Measurements from ENCODE around the gene ZNF710. TPM values are rescaled to one million over a fixed set of nuclear protein-coding genes. Genes with fewer than 3 reads are reported as not detected.
A peak's percentile ranks its signal among the peaks of the same experiment; 100 is the strongest.

Gene ZNF710
- total and polyA plus RNA-seq, 9 of the 15 experiments (the other 6 are each of a cell fraction or from before 2014, with no cell fraction given) = 0.56 to 14.2 (median 5.2) TPM

DNA sequence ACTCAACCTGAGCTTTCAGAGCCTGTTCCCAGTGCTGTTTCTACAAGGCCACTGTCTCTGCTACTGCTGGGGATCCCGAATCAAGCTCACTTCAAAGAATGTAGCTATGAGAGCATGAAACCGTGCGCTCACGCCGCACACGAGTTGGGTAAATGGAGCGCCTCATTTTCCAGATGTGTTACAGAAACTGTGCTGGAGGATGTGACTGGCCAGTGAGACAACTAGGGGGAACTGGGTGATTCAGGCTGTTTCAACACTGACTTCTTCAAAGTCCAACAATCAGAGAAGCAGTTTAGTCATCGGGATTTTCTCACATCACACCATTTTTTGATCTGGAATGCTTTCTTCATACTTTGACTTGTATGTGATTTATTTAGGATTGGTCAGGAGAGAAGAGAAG, 3.5 kb downstream of the ZNF710 start (continued):
- no peak for TF ChIP-seq RBM22 (IDR thresholded peaks at IDR 0.05; ENCODE audit: low read depth, low read length, poor library complexity, severe bottlenecking)
- TF ChIP-seq, protein P1, sequence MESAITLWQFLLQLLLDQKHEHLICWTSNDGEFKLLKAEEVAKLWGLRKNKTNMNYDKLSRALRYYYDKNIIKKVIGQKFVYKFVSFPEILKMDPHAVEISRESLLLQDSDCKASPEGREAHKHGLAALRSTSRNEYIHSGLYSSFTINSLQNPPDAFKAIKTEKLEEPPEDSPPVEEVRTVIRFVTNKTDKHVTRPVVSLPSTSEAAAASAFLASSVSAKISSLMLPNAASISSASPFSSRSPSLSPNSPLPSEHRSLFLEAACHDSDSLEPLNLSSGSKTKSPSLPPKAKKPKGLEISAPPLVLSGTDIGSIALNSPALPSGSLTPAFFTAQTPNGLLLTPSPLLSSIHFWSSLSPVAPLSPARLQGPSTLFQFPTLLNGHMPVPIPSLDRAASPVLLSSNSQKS (CRISPR knock-in tag; IDR thresholded peaks at IDR 0.05) = no peak
- TF ChIP-seq, protein P2, sequence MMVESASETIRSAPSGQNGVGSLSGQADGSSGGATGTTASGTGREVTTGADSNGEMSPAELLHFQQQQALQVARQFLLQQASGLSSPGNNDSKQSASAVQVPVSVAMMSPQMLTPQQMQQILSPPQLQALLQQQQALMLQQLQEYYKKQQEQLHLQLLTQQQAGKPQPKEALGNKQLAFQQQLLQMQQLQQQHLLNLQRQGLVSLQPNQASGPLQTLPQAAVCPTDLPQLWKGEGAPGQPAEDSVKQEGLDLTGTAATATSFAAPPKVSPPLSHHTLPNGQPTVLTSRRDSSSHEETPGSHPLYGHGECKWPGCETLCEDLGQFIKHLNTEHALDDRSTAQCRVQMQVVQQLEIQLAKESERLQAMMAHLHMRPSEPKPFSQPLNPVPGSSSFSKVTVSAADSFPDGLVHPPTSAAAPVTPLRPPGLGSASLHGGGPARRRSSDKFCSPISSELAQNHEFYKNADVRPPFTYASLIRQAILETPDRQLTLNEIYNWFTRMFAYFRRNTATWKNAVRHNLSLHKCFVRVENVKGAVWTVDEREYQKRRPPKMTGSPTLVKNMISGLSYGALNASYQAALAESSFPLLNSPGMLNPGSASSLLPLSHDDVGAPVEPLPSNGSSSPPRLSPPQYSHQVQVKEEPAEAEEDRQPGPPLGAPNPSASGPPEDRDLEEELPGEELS (CRISPR knock-in tag; IDR thresholded peaks at IDR 0.05; ENCODE audit: borderline replicate concordance) = no peak
- TF ChIP-seq KDM5B (IDR thresholded peaks at IDR 0.05; ENCODE audit: insufficient replicate concordance, low read depth, low read length) = no peak

DNA sequence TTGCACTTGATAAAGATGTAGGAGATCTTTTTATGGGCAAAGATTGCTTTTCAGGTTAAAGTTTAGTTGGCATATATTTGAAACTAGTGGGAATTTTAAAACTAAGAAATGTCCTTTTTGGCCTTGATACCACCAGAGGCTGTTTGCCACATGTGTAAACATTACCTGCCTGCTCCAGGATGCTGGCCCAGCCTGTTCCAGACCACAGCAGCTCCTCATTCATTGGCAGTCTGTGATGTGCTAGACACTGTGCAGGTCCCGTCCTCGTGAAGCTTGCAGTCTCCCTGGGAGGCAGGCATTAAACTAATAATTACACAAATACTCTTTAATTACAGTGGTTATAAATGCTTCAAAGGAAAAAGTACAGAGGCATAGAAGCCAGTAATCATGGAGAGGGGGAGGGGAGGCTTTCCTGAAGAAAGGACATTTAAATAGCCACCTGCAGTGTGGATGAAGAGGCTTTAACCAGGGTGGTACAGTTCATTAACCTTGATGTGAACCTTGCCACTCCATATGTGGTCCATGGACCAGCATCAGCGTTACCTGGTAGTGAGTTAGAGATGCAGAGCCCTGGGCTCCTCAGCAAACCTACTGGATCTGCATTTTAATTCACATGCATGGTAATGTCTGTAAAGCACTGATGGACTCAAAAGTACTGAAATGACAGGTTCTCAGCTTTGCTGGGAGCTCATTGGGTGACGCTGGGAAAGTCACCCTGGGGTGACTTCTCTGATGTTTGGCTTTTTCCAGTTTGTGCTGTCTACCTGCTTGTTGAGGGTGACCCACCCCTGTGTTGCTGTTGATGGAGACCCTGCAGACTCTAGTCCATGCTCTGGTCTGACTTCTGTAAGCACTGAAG, 5.3 kb downstream of the ZNF710 start:
- CTCF ChIA-PET (ENCODE audit: low intra/inter-chr PET ratio) = no interaction called here
- TF ChIP-seq, protein P3, sequence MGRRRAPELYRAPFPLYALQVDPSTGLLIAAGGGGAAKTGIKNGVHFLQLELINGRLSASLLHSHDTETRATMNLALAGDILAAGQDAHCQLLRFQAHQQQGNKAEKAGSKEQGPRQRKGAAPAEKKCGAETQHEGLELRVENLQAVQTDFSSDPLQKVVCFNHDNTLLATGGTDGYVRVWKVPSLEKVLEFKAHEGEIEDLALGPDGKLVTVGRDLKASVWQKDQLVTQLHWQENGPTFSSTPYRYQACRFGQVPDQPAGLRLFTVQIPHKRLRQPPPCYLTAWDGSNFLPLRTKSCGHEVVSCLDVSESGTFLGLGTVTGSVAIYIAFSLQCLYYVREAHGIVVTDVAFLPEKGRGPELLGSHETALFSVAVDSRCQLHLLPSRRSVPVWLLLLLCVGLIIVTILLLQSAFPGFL (CRISPR knock-in tag; IDR thresholded peaks at IDR 0.05) = no peak
- TF ChIP-seq ZSCAN29 (IDR thresholded peaks at IDR 0.05) (no peak), NCOR1 (IDR thresholded peaks at IDR 0.05) (no peak), RAD51 (IDR thresholded peaks at IDR 0.05; ENCODE audit: borderline replicate concordance, low read depth) (no peak), TEAD4 (IDR thresholded peaks at IDR 0.05; ENCODE audit: low read length) (no peak), TEAD4 (CRISPR knock-in tag; IDR thresholded peaks at IDR 0.05; ENCODE audit: borderline replicate concordance) (no peak), HMG20B (CRISPR knock-in tag; IDR thresholded peaks at IDR 0.05) (no peak)

More for the DNA sequence above, 5.3 kb downstream of the ZNF710 start:
- Histone ChIP-seq H3K4me3 (no peak overlapping the region), H3K9me3 (replicated peaks; ENCODE audit: control insufficient read depth, insufficient read depth, low read depth, low read length) (0 out of 2 replicates have a peak, but pooled peaks cover 3% of the 10 kb centered on the region), H3K9ac (ENCODE audit: insufficient read depth in 1 of 2, low read depth in 2 of 2, low read length in 2 of 2) (no peak overlapping the region), H3K36me3 (ENCODE audit: control insufficient read depth, insufficient read depth, low read length) (no peaks in the 10 kb centered on the region), H3K4me1 (replicated peaks in 1 of 2; ENCODE audit: control insufficient read depth in 2 of 2, insufficient read depth in 2 of 2, low read length in 2 of 2) (peaks cover 6 to 15% of the 10 kb centered on the region in 2 experiments), H2AFZ (ENCODE audit: low read depth, low read length) (no peak overlapping the region), H3K27ac (ENCODE audit: extremely low read depth, low read depth, low read length) (no peak overlapping the region), H4K20me1 (replicated peaks; ENCODE audit: control insufficient read depth, insufficient read depth, low read length) (no peaks in the 10 kb centered on the region; the same call in 1 of the 2 replicates), H3K4me2 (ENCODE audit: insufficient read depth, low read length) (no peak overlapping the region), H3K79me2 (ENCODE audit: control insufficient read depth, insufficient read depth, low read length) (peaks cover 20% of the 10 kb centered on the region), H3K9me1 (ENCODE audit: control insufficient read depth, insufficient read depth, low read length) (no peaks in the 10 kb centered on the region), H3K27me3 (ENCODE audit: control insufficient read depth in 2 of 2, insufficient read depth in 2 of 2, low read length in 2 of 2) (no peaks in the 10 kb centered on the region)
- intact Hi-C loops (cut with micrococcal nuclease) = no loop called here
- BruUV-seq (replicated peaks) = no TSS peak
- no peak for FAIRE-seq
- DNase-seq (ENCODE audit: extremely low read depth in 1 of 4, low spot score in 3 of 4) = peak in 1 of 4 experiments; percentile 5
- 83% methylated on average over 4 of the region's 4 CpGs for WGBS (ENCODE audit: insufficient coverage, low coverage, missing lambda C conversion rate)
- in situ Hi-C loops (cut with MboI) = no loop called here
- no peak for ATAC-seq
- POLR2A ChIA-PET = interaction anchor here (1.0 to 1.6 kb wide), 2 partner anchors 9 to 11 kb away, joined by 3 to 4 read pairs; no protein-coding TSS in a partner anchor

All from K562 (cell line).